Measurements from ENCODE around the gene RSPO4.
"Not testable (repeated sequence)": the region's sequence is repeated elsewhere in the genome, so short reads cannot be mapped to it uniquely, and the experiment has no call there.

DNA sequence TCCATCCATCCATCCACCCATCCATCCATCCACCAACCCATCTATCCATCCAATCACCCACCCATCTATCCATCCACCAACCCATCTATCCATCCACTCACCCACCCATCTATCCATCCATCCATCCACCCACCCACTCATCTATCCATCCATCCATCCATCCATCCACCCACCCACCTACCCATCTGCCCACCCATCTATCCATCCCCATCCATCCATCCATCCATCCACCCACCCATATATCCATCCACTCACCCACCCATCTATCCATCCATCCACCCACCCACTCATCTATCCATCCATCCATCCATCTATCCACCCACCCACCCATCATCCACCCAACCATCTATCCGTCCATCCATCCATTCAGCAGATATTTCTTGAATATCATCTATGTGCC lies 17.1 kb downstream of the RSPO4 start:
- TF ChIP-seq POLR2A (IDR thresholded peaks at IDR 0.05), result not testable (repeated sequence)
- TF ChIP-seq, protein P1, sequence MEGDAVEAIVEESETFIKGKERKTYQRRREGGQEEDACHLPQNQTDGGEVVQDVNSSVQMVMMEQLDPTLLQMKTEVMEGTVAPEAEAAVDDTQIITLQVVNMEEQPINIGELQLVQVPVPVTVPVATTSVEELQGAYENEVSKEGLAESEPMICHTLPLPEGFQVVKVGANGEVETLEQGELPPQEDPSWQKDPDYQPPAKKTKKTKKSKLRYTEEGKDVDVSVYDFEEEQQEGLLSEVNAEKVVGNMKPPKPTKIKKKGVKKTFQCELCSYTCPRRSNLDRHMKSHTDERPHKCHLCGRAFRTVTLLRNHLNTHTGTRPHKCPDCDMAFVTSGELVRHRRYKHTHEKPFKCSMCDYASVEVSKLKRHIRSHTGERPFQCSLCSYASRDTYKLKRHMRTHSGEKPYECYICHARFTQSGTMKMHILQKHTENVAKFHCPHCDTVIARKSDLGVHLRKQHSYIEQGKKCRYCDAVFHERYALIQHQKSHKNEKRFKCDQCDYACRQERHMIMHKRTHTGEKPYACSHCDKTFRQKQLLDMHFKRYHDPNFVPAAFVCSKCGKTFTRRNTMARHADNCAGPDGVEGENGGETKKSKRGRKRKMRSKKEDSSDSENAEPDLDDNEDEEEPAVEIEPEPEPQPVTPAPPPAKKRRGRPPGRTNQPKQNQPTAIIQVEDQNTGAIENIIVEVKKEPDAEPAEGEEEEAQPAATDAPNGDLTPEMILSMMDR (IDR thresholded peaks at IDR 0.05), result not testable (repeated sequence)
